Colon (tissue), 2 donors: ENCODE data around the gene TRPM4.
"Not testable (repeated sequence)": the region's sequence is repeated elsewhere in the genome, so short reads cannot be mapped to it uniquely, and the experiment has no call there.

Experiments used
- FAIRE-seq: peaks from 2 replicates; lab custom pipeline; 2012; peaks lifted over from hg19 to GRCh38; lab: Jason Lieb, UNC
- donor health status: control.
- donor health status: control.

Gene TRPM4

GRCh38 chr19:49151267-49152118 is 6.1 kb upstream of the TRPM4 start:
- no peak for FAIRE-seq

- no peak for FAIRE-seq
Observed at GRCh38 chr19:49152119-49152550, 5.5 kb upstream of the TRPM4 start.

- FAIRE-seq, result no peak
Observed at GRCh38 chr19:49153167-49153809, 4.3 kb upstream of the TRPM4 start.

- FAIRE-seq, result no peak
Observed at GRCh38 chr19:49154279-49154678, 3.3 kb upstream of the TRPM4 start.

- FAIRE-seq, result no peak
Observed at GRCh38 chr19:49155005-49155819, 2.4 kb upstream of the TRPM4 start, which contains the start of gene HRC. HRC (minus strand) TSS chr19:49155396; CDS start chr19:49155237, 159 bp downstream.

GRCh38 chr19:49155820-49156346 is 1.7 kb upstream of the TRPM4 start:
- no peak for FAIRE-seq

GRCh38 chr19:49160450-49161189 is 3.0 kb downstream of the TRPM4 start:
- no peak for FAIRE-seq

- FAIRE-seq, result no peak
Observed at GRCh38 chr19:49161987-49162386, 4.4 kb downstream of the TRPM4 start.

GRCh38 chr19:49165111-49165750 is 7.6 kb downstream of the TRPM4 start:
- FAIRE-seq, result no peak

- FAIRE-seq, result no peak
Observed at GRCh38 chr19:49165865-49166301, 8.3 kb downstream of the TRPM4 start.

GRCh38 chr19:49167857-49168409 is 10.3 kb downstream of the TRPM4 start:
- no peak for FAIRE-seq

GRCh38 chr19:49168421-49168820 is 10.8 kb downstream of the TRPM4 start:
- no peak for FAIRE-seq

- FAIRE-seq, result no peak
Observed at GRCh38 chr19:49173198-49173597, 15.6 kb downstream of the TRPM4 start.

- FAIRE-seq, result no peak
Observed at GRCh38 chr19:49180659-49181058, 23.1 kb downstream of the TRPM4 start.

- FAIRE-seq, result not testable (repeated sequence)
Observed at GRCh38 chr19:49182010-49182847, 24.6 kb downstream of the TRPM4 start.

- FAIRE-seq, result no peak
Observed at GRCh38 chr19:49182848-49183375, 25.3 kb downstream of the TRPM4 start.

GRCh38 chr19:49186108-49186507 is 28.5 kb downstream of the TRPM4 start:
- no peak for FAIRE-seq

- FAIRE-seq, result no peak
Observed at GRCh38 chr19:49188626-49189200, 31.1 kb downstream of the TRPM4 start.

GRCh38 chr19:49189259-49189658 is 31.7 kb downstream of the TRPM4 start:
- FAIRE-seq, result no peak
